Skeletal muscle tissue (tissue), 4 donors: Measurements from ENCODE around the gene RDH13. TPM values are rescaled to one million over a fixed set of nuclear protein-coding genes. Genes with fewer than 3 reads are reported as not detected.
"Not testable (repeated sequence)": the region's sequence is repeated elsewhere in the genome, so short reads cannot be mapped to it uniquely, and the experiment has no call there.

Source experiments
- H3K27ac ChIP-seq: one replicate; pipeline ENCODE4 v1.7.0; 2013; ENCODE audit warnings: mild to moderate bottlenecking, low read depth, low read length, inconsistent platforms
- H3K27me3 ChIP-seq, 3 donors: one replicate each; pipeline ENCODE4 v1.7.0; 2013; ENCODE audit warnings: low read length in 3 of 3; ENCODE audit not compliant: control insufficient read depth in 3 of 3, insufficient read depth in 3 of 3
- H3K36me3 ChIP-seq, 3 donors: one replicate each; pipeline ENCODE4 v1.7.0; 2013; ENCODE audit warnings: low read length in 3 of 3; ENCODE audit not compliant: control insufficient read depth in 3 of 3, insufficient read depth in 3 of 3
- H3K4me1 ChIP-seq, 3 donors: one replicate each; pipeline ENCODE4 v1.7.0; 2013; ENCODE audit warnings: low read length in 3 of 3, mild to moderate bottlenecking in 3 of 3; ENCODE audit not compliant: control insufficient read depth in 3 of 3, insufficient read depth in 3 of 3
- H3K4me3 ChIP-seq, 3 donors: one replicate each; pipeline ENCODE4 v1.7.0; 2013; ENCODE audit warnings: low read length in 3 of 3
- H3K9ac ChIP-seq, 3 donors: one replicate each; pipeline ENCODE4 v1.7.0; 2013; ENCODE audit warnings: low read length in 3 of 3, mild to moderate bottlenecking in 3 of 3, moderate library complexity in 2 of 3, low read depth in 1 of 3
- H3K9me3 ChIP-seq, 3 donors: one replicate each; pipeline ENCODE4 v1.7.0; 2013; ENCODE audit warnings: low read length in 3 of 3; ENCODE audit not compliant: control insufficient read depth in 3 of 3
- total RNA-seq: library from RNA; depleted of rRNA; stranded (reverse); fragments of >200 nt; gene quantifications from one replicate; pipeline ENCODE4 v1.2.3, GENCODE V29; 2014
- donor health status: Osteomylitis.

RDH13 gene
- total RNA-seq, 1 donor from 2014 or later, result 12.5 TPM

DNA sequence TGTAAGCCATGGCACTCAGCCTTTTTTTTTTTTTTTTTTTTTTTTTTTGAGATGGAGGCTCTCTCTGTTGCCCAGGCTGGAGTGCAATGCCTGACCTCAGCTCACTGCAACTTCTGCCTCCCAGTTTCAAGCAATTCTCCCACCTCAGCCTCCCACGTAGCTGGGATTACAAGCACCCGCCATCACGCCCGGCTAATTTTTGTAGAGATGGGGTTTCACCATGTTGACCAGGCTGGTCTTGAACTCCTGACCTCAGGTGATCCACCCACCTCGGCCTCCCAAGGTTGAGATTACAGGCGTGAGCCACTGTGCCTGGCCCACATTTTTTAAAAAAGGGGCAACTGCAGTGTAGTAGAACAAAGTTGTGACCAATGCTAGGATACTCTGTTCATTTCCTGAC is 25.3 kb downstream of the RDH13 start:
- not testable (repeated sequence) for H3K36me3 ChIP-seq, H3K4me3 ChIP-seq

DNA sequence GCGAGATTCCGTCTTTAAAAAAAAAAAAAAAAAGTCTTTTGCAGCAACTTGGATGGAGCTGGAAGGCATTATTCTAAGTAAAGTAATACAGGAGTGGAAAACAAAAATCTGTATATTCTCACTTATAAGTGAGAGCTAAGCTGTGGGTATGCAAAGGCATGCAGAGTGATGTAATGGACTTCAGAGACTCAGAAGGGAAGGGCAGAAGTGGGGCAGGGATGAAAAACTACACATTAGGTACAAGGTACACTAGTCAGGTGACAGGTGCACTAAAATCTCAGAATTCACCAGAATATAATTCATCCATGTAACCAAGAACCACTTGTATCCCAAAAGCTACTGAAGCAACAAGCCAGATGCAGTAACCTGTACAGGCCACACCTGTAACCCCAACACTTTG is 26.9 kb downstream of the RDH13 start:
- H3K27ac ChIP-seq, result no peak overlapping the region
- no peaks in the 10 kb centered on the region for H3K27me3 ChIP-seq
- H3K4me3 ChIP-seq, result no peak overlapping the region
- H3K36me3 ChIP-seq, result no peaks in the 10 kb centered on the region
- H3K9me3 ChIP-seq, result no peaks in the 10 kb centered on the region
- H3K9ac ChIP-seq, result no peak overlapping the region
- no peaks in the 10 kb centered on the region for H3K4me1 ChIP-seq

More for the DNA sequence above, 25.3 kb downstream of the RDH13 start:
- H3K27me3 ChIP-seq, H3K4me1 ChIP-seq, H3K9ac ChIP-seq, H3K27ac ChIP-seq, H3K9me3 ChIP-seq: not testable (repeated sequence)

DNA sequence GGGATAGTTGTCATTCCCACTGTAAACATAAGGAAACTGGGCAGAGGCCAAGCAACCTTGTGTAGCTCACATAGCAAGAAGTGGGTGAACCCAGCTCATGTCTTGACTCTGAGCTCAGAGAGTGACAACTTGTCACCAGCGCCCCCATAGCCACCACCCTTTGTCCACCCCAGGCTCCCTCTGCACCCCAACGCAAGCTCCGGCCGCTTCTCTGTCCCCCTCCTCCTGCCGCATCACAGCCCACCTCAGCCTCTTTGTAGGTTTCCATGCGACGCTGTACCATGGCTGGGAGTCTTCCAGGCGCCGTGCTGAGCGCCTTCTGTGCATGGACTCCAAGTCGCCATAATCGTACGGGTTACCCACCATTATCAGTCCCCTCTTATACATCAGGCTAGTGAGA is 28.2 kb downstream of the RDH13 start:
- Histone ChIP-seq H3K4me3 (no peak overlapping the region), H3K9ac (no peak overlapping the region), H3K9me3 (no peaks in the 10 kb centered on the region), H3K36me3 (no peaks in the 10 kb centered on the region), H3K27ac (no peak overlapping the region), H3K4me1 (no peaks in the 10 kb centered on the region), H3K27me3 (no peaks in the 10 kb centered on the region)

DNA sequence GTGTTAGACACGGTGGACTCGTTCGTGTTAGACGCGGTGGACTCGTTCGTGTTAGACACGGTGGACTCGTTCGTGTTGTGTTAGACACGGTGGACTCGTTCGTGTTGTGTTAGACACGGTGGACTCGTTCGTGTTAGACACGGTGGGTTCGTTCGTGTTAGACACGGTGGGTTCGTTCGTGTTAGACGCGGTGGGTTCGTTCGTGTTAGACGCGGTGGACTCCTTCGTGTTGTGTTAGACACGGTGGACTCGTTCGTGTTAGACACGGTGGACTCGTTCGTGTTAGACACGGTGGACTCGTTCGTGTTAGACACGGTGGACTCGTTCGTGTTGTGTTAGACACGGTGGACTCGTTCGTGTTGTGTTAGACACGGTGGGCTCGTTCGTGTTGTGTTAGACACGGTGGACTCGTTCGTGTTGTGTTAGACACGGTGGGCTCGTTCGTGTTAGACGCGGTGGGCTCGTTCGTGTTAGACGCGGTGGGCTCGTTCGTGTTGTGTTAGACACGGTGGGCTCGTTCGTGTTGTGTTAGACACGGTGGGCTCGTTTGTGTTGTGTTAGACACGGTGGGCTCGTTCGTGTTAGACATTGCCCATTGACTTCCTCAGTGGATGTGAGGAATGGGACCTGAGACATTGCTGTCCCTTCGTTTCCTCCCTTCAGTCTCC is 29.8 kb downstream of the RDH13 start:
- H3K27me3 ChIP-seq, H3K9me3 ChIP-seq, H3K27ac ChIP-seq, H3K36me3 ChIP-seq, H3K4me3 ChIP-seq, H3K4me1 ChIP-seq, H3K9ac ChIP-seq: not testable (repeated sequence)

DNA sequence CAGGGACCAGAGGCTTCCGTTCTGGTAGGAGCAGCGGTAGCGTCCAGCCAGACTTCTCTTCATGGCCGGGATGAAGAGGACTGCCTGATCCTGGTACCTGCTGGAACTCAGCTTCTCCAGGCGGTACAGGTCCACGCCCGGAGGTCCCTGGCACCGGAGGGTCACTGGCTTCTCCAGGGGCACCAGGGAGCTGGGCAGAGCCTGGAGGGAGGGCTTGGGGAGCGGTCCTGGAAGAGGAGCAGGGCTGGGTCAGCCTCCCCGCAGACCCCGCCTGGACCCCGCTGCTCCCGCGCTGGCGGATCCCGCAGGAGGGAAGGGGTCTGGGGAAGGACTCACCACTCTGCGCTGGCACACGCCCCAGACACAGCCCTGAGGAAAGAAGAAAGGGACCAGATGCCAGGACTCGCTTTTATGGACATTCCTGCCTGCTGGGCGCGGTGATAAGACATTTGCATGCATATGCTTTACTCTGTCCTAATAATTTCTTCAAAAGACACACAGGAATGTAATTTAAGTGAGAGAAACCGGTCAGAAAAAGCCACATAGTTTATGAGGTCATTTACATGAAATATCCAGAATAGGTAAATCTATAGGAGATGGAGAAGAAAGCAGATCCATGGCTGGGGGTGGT is 30.7 kb downstream of the RDH13 start:
- Histone ChIP-seq H3K9me3 (no peaks in the 10 kb centered on the region), H3K4me3 (no peak overlapping the region), H3K27ac (no peak overlapping the region), H3K36me3 (no peaks in the 10 kb centered on the region), H3K9ac (no peak overlapping the region), H3K4me1 (no peaks in the 10 kb centered on the region), H3K27me3 (no peaks in the 10 kb centered on the region)

DNA sequence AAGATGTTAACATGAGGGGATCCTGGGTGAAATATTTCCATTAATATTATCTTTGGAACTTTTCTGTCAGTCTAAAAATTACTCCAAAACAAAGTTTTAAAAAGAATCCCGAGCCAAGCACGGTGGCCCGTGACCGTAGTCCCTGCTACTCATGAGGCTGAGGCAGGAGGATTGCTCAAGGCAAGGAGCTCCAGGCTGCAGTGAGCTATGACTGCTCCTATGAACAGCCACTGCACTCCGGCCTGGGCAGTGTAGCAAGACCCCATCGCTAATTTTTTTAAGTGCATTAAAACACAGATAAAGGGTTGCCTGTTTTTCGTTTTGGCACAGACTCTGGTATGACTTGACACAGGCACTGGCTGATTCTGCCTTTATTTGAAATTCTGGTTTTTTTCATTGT is 31.8 kb downstream of the RDH13 start:
- no peak overlapping the region for H3K4me3 ChIP-seq

DNA sequence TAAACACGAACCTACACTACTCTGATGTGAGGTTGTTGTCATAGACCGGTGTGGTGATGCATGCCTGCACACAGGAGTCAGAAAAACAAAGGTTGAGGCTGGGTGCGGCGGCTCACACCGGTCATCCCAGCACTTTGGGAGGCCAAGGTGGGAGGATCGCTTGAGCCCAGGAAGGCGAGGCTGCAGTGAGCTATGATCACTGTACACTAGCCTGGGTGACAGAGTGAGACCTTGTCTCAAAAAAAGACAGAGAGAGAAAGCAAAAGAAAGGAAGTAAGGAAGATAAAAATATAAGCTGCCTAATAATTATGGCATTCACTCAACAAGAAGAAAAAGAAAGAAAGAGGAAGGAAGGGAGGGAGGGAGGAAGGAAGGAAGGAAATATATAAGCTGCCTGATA is 34.2 kb downstream of the RDH13 start:
- H3K27ac ChIP-seq, result no peak overlapping the region
- H3K4me1 ChIP-seq, result no peaks in the 10 kb centered on the region
- H3K27me3 ChIP-seq, result no peaks in the 10 kb centered on the region
- H3K9me3 ChIP-seq, result no peaks in the 10 kb centered on the region
- no peak overlapping the region for H3K4me3 ChIP-seq
- H3K9ac ChIP-seq, result no peak overlapping the region
- H3K36me3 ChIP-seq, result peaks cover 0 to 3% (median 0%) of the 10 kb centered on the region in 3 donors

More for the DNA sequence above, 31.8 kb downstream of the RDH13 start:
- Histone ChIP-seq H3K36me3 (no peaks in the 10 kb centered on the region), H3K9ac (no peak overlapping the region), H3K9me3 (no peaks in the 10 kb centered on the region), H3K27me3 (no peaks in the 10 kb centered on the region), H3K4me1 (no peaks in the 10 kb centered on the region), H3K27ac (no peak overlapping the region)

DNA sequence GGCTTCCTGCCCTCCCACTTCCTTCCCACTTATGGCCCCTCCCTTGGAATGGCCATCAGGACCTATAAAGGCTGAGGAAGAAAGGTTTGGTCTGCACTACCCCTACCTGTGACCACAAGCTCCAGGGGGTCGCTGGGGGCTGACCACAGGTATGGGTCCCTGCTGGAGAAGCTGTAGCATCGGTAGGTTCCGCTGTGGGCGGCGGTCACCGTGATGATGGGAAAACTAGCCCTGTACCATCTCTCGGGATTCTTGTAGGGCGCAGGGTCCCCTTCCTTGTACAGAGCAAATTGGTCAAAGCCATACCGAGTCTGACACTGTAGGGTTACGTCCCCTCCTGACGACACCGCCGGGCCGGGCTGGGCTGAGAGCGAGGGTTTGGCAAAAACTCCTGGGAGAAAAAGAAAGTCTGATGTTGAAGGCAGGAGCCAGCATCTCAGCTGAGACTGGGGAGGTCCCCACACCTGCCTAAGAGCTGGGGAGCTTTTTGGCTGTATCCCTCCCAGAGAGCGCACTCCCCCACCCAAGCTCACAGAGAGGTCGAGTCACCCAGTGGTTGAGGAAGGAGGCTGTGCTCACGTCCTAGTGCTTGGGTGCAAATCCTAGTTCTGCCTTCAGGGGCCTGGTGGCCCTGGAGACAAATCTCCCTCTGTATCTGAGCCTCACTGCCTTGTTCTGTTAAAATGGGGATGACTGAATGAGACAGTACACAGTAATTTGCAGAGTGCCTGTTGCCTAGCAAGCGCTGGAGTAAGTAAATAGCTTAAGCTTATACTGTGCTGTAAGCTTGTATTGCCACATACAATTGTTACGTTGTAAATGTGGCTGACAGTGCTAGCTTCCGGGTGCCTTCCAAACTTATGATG is 35.2 kb downstream of the RDH13 start:
- Histone ChIP-seq H3K27ac (no peak overlapping the region), H3K27me3 (no peaks in the 10 kb centered on the region), H3K36me3 (peaks cover 0 to 3% (median 0%) of the 10 kb centered on the region in 3 donors), H3K4me1 (no peaks in the 10 kb centered on the region), H3K9me3 (no peaks in the 10 kb centered on the region), H3K4me3 (no peak overlapping the region), H3K9ac (no peak overlapping the region)

DNA sequence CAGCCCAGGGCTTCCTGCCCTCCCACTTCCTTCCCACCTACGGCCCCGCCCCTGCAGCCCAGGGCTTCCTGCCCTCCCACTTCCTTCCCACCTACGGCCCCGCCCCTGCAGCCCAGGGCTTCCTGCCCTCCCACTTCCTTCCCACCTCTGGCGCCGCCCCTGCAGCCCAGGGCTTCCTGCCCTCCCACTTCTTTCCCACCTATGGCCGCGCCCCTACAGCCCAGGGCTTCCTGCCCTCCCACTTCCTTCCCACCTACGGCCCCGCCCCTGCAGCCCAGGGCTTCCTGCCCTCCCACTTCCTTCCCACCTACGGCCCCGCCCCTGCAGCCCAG is 35.8 kb downstream of the RDH13 start:
- not testable (repeated sequence) for H3K36me3 ChIP-seq, H3K9ac ChIP-seq, H3K4me1 ChIP-seq, H3K9me3 ChIP-seq, H3K4me3 ChIP-seq, H3K27ac ChIP-seq, H3K27me3 ChIP-seq

DNA sequence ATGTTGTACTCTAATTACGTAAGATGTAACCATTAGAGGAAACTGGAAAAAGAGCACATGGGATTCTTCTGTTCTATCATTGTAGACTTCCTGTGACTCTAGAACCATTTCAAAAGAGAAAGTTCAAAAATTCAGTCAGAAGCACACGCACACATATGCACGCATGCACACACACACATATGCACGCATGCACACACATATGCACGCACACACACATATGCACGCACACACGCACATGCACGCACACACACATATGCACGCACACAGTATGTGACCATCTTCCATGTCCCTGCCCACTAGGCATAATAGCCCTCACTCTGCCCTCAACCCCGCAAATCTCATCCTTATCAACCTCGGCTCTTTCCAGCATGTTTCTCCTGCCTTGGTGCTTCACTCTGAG is 38.8 kb downstream of the RDH13 start:
- H3K36me3 ChIP-seq, result peaks cover 0 to 3% (median 0%) of the 10 kb centered on the region in 3 donors
- H3K27ac ChIP-seq, result no peak overlapping the region
- H3K9ac ChIP-seq, result no peak overlapping the region
- H3K4me3 ChIP-seq, result no peak overlapping the region
- H3K4me1 ChIP-seq, result no peaks in the 10 kb centered on the region
- no peaks in the 10 kb centered on the region for H3K9me3 ChIP-seq
- no peaks in the 10 kb centered on the region for H3K27me3 ChIP-seq
